GM19452 (cell line): ENCODE data around the gene TMEM59.
"Not testable (repeated sequence)": the region's sequence is repeated elsewhere in the genome, so short reads cannot be mapped to it uniquely, and the experiment has no call there.

ENCODE experiments used
- ATAC-seq: cut with Tn5 transposase; IDR thresholded peaks from one replicate; pipeline ENCODE4 v1.9.1; 2021; ENCODE audit not compliant: unreplicated experiment

TMEM59 gene, protein sequence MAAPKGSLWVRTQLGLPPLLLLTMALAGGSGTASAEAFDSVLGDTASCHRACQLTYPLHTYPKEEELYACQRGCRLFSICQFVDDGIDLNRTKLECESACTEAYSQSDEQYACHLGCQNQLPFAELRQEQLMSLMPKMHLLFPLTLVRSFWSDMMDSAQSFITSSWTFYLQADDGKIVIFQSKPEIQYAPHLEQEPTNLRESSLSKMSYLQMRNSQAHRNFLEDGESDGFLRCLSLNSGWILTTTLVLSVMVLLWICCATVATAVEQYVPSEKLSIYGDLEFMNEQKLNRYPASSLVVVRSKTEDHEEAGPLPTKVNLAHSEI

DNA sequence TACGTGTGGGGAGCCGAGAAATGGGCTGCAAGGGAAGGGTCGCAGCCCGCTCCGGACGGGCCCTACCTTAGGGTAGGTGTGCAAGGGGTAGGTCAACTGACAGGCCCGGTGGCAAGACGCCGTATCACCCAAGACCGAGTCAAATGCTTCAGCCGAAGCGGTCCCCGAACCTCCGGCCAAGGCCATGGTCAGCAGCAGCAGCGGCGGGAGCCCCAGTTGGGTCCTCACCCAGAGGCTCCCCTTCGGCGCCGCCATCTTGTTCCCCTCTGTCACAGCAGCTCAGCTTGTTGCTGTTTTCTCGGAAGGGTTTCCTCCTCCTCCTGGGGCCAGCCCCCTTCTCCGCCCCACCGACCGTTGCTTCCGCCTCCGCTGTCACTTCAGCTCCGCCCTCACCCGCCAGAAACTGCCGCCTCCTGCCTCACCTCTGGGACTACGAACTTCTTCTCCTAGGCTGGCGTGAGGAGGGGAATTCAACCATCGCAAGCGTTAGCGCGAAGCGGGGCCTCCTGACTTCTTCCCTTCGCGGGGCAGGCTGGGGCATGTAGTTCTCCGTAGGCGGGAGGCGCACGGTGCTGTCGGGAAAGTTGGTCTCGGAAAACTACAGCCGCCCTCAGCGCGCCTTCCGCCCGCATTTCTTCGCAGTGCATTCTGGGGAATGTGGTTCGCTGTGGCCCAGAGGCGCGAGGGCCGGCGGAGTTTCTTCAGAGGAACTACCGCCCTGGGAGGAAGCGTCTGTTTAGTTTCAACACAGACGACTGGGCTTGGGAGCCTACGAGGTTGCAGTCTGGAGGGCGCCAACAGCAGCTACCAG lies at the start of gene TMEM59, which contains the start of gene TCEANC2:
Gene TMEM59, minus strand, starts transcription at position 271 of the 811 bp plus-strand sequence. Its CDS starts 16 bp downstream, at position 255.
Gene TCEANC2, plus strand, starts transcription at position 675 of the 811 bp plus-strand sequence. CDS start 815 bp downstream, outside the sequence.
- peak; percentile 93 for ATAC-seq

DNA sequence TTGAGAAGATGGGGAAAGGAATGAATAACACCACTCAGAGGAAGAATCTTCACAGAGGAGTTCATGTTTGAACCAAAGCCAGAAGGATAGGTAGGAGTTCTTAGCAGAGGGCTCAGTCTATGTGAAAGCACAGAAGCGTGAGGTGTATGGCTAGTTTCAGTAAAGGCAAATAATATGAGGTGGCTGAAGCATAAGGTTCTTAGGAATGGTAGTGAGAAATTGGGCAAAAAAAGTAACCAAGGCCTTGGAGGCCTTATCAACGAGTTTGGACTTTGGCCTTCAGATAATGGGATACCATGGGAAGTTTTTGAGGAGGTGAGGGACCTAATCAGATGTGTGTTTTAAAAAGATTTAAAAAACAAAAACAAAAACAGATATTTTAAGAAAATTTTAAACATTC lies 47.5 kb upstream of the TMEM59 start:
- ATAC-seq = no peak

DNA sequence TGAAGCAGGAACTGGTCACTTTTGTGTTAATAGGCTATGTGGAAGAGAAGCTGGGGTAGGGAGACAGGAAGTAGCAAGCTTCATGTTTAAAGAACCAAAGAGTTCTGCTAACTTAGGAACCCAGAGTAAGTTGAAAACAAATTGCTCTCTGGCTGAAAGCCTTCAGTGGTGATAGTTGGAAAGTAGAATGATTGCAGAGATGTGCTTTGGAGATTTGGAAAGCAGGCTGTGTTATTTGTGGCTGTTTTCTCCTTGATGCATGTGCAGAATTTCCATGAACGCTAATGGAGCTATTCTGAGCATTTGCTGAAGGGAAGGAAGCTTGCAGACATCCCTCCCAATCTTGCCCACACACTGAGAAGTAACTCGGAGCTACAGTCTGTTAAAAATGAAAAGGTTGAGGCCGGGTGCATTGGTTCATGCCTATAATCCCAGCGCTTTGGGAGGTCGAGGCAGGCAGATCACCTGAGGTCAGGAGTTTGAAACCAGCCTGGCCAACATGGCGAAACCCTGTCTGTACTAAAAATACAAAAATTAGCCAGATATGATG lies 46.1 kb upstream of the TMEM59 start:
- no peak for ATAC-seq

DNA sequence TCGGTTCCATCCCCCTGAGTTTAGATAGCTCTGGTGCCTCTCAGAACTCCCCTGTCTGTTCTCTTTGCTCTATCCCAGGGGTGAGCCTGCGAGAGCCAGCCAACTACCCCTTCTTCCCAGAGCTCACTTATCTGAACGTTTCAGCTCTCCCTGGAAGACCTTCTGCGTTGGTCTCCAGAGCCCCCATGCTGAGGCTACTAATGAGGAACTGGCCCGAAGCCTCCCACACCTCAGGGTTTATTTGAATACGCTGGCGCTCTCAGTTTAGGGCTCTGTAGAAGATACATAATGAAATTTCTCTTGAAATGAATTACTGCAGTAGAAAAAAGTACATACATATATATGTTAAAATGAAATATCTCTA lies 43.9 kb upstream of the TMEM59 start:
- ATAC-seq = no peak

DNA sequence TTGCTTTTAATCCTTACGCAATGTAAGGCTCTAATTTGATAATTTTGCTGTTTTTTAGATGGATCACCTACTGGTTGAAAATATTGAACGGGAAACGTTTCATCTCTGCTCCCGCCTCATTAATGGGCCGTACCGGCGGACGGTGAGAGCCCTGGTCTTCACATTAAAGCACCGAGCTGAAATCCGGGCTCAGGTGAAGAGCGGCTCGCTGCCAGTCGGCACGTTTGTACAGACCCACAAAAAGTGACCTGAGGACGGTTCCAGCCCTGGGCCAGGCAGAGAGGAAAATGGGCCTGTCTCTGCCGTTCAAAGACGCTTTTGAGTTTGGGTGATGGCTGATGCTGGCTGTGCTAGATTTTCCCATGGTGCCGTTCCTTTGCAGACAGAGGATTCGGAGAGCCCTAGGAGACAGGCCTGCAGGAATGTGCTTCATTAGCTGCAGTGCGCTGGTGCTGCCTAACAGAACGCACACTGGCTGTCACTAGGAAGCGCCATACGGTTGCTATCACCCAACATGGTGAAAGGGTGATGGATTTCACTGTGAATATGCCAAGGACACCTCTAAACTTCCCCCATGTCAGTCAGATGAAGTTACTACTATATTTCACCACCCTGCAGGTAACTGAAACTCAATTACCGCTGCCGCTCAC lies 43.3 kb upstream of the TMEM59 start:
- ATAC-seq = no peak

DNA sequence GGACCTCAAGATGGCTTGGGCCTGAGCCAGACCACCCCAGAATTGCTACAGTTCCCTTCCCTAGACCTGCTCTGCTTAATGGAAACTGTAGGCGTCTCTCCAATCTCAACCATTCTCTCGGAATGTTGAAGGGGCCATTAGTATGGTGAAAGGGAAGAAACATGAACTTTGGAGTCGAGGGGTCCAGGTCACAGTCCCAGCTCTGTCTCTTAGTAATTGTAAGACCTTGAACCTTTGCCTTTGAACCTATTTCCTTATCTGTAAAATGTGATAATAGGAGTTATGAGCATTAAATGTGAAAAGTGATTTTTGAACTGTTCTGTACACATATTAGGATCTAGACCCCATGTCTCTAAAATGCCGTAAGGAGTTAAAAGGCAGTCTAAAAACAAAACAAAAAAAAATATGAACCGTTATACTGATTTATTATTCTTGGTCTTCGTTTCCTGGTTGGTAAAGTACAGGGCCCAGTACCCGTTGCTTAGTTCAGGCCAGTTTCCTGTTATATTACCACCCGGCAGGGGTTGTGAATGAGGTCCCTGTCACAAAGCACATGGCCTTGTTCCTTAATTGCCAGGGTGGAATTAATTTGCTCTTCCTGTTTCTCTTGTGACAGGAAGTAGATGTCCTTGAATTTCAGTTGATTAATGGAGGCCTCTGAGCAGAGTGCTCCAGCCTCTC lies 42.7 kb upstream of the TMEM59 start:
- ATAC-seq = no peak

DNA sequence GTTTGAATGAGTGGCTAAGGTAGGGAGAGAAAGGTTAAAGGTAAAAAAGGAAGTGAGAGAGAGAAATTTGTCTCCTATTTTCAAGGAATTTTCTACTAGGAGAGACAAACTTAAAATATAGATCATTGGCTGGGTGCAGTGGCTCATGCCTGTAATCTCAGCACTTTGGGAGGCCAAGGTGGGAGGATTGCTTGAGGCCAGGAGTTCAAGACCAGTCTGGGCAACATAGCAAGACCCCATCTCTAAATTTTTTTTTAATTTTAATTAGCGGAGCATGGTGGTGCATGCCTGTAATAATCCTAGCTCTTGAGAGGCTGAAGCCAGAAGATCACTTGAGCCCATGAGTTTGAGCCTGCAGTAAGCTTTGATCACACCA lies 41.7 kb upstream of the TMEM59 start:
- ATAC-seq = not testable (repeated sequence)

DNA sequence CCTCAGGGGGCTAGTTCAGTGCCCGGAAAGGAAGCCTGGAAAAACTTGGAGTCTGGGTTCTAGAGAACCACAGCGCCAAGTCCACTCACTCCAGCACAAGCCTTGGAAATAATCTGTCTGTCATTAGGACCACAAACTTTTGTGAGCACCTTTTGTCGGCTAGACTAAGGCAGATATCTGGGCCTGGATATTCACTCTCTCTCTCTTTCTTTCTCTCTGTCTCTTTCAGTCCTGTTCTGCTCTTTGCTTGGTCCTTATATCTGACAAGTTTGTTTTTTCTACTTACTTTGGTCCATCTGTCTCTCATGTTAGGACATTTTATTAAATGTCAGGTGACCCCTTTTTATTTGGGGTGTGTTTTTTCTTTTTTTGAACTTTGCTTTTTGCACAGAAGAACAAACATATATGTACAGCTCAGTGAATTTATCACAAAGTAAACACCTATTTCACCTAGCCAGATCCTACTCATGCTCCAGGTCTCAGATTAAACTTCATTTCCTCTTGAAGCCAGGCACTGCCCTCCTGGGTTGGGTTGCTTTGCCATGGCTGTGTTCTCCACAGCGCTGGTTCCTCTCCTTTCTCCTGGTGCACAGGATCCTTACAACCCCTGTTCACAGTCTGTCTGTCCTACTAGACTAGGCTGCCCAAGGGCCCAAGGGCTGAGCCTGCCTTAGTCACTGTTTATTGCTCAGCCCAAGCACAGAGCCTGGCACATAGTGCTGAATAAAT lies 41.2 kb upstream of the TMEM59 start:
- no peak for ATAC-seq

DNA sequence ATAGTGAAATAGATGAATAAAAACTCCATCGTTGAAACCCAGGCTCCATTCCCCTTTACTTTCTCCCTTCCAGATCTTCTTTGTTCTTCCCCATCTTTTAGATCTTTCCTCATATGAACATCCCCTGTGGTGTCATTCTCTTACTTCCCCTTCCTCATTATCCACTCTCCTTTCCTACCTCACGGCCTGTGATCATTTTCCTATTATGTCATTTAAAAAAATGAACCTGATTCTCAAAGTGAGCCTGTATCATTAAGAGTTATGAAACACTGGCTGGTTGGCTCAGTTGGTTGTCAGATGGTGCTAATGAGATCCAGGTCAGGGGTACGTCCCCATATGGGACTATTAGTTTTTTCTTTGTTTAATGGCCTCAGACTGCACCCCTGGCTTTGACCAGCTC lies 38.7 kb upstream of the TMEM59 start:
- no peak for ATAC-seq

DNA sequence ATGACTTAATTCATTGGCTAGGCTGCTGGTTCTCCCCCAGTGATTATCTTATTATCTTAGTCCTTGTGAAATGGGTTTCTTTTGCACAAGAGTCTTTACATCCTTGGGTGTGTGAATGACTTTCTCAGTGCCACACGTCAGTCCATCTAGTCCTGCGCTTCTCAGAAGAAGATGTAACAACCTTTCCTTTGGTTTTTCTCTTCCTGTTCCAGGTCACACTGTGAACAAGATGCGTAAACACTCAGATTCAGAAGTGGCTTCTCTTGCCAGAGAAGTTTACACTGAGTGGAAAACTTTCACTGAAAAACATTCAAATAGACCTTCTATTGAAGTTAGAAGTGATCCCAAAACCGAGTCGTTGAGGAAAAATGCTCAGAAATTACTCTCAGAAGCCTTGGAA lies 35.4 kb upstream of the TMEM59 start:
- no peak for ATAC-seq

DNA sequence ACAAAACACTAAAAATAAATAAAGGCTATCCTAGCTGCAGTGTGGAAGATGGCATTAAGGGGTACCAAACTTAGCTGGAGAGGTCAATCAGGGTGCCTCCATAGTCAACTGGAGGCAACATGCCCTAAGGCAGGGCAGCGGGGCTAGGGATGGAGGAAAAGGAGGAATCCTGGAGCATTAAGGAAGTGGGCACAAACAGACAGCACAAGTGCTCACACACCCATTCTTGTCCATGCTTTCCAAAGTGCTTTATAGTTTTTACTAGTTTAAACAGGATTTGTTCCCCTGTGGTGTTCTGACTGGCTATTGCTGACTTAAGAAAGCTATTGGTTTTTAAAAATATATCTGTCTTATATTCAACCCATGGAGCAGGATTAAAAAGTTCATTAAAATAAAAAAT lies 33.8 kb upstream of the TMEM59 start:
- ATAC-seq = no peak

DNA sequence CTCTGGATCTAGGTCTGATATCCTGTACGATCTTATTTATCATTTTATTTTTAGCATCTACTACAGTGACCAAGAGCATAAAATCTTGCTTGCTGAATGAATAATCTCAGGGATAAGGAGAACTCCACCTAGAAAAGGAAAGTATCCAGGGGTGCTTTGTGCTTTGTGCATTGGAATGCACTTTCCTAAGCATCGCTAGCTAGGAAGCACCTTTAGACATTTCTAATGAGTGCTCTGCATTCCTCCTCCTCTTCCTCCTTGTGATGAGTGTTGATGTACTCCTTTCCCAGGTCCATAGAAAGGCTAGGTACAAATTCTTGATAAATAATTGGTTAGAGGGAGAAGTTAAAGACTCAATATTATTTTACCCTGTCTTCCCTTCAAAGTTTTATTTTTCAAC lies 31.8 kb upstream of the TMEM59 start:
- ATAC-seq = no peak

DNA sequence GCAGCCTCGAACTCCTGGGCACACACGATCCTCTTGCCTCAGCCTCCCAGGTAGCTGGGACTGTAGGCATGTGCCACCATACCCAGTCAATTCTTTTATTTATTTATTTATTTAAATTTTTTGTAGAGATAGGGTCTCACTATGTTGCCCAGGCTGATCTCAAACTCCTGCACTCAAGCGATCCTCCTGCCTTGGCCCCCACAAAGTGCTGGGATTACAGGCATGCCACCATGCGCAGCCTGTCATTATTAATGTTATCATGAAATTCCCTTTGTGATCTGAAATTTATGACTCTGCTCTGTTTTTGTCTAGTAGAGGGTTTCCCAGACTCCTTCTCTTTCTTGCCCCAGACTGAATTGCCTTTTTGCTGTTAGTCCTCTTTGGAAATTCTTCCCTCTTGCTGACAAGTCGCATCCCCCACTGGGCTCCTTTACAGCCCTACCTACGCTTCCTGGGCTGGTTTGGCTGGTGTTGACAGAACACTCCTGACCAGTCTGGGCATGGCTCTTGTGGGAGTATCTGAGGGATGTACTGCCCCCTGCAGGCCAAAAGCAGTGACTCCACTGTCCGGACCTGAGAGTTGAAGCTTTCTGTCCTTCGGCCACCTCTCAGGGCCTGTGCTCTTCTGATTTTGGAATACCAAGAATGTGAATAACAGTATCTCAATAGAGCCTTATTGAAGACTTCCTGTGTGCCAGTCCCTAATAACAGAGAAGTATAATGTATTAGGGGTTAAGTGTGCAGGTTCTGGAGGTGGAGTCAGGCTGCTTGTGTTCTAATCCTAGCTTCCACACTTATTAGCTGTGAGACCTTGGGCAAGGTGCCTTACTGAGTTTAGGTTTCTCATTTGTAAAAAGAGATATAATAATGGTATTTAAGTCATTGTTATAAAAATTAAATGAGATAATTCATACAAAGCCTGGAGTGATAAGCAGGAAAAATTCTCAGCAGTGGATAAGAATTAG lies 28.6 kb upstream of the TMEM59 start:
- no peak for ATAC-seq

DNA sequence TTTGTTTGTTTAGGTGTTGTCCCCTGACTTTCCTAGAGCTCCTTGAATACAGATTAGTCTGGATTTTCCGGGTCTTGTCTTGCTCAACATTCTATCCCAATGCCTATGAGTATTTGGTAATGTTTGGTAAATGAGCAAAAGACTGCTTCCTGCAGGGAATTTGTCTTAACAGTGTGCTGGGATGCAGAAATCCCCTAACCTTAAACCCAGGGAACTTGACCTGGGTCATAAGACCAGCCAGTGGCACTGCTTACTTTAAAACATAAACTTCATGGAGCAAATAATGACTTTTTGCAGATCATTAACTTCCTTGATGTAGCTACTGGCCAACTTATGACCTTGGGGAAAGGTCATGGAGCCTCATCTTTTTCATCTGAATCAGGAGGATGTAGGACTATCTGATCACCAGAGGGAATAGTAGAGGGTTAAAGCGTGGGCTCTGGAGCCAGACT lies 27.6 kb upstream of the TMEM59 start:
- ATAC-seq = no peak

DNA sequence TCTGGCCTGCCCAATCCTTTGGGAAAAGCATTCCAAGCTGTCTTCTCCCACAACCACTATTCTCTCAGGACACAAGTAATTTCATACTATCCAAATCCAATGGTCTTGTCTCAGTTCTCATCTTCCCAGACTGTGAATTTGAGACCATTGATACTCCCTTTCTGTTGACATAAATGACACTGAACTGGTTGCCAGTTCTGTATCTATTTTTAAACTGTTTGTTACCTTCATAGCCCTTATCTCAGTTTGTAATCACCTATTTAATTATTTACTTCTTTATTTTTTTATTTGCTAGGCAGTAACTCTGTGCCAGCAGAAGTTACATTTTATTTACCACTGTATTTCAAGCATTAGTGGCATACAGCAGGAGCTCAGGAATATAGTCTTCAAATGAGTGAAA lies 24.4 kb upstream of the TMEM59 start:
- no peak for ATAC-seq

DNA sequence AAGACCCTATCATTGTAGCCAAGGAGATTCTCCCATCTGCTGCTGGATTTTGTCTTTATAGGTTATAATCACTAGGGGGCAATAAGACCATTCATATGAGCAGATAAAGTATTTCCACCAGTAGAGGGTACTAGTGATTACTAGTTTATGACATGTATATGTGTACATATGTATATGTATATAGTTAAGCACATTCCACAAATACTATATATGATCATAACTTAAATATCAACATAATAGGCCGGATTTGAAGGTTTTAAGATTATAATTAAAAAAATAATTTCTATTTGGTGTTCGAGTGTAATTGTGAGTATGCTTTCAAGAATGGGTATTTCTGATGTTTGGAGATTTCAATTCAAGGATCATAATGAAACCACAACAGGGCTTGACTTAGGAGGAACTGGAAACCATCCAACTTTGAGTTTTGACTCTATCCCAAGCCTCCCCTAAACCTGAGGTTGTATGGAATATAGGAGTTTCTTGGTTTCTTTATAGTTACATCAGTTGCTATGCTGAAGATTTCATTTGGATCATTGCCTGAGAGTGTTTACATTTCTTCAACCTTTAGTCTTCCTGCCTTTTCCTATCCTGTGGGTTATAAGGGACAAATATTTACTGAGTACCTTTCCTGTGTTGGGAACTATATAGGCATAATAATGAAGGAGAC lies 17.3 kb upstream of the TMEM59 start:
- no peak for ATAC-seq

DNA sequence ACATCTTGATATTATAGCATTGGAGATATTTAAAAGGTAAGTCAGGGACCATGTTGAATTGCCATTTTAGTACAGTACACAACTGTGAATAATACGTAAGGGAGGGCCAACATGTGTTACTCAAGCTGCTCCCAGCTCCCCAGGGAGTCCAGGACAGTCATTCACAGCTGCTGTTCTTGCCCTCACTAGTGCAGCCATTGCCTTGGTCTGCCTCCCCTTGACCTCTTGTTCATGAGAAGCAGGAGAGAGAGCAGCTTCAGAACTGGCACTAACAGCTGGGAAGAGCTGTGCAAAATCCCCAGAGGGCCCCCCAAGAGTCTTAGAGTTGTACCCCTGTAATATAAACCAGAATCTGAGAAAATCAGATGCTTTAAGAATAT lies 16.8 kb upstream of the TMEM59 start:
- no peak for ATAC-seq

DNA sequence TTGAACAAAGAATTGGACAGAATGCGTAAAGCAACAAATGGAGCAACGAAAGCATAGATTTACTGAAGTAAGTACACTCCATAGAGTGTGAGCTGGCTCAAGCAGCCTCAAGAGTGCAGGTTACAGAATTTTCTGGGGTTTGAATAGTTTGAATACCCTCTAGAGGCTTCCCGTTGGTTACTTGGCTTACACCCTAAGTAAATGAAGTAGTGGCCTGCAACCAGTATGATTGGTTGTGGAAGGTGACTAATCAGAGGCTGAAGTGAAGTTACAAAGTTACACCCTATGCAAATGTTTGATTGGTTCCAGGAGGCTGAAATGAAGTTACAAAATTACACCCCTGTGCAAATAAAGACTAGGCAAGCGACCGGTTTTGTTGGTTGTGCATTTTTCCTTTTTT lies 11.3 kb upstream of the TMEM59 start:
- no peak for ATAC-seq

DNA sequence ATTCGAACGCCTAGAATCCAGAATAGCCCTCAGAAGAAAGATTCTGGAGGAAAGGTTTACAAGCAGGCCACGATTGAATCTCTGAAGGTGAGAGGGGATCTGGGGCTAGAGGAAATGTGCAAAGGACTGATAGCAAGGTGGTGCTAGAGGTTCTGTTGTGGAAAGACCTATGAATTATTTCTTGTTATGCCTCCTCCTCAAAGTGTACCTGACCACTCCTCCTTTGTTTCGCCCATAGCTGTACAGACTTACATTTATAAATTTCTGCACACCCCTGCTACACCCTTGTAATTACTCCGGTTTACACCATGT lies 1.4 kb upstream of the TMEM59 start:
- ATAC-seq = no peak
